ENCODE measurements around the gene CCDC141. TPM values are rescaled to one million over a fixed set of nuclear protein-coding genes. Genes with fewer than 3 reads are reported as not detected.

The CCDC141 gene
- total RNA-seq, 1 experiment from 2014 or later: 11.5 TPM

DNA sequence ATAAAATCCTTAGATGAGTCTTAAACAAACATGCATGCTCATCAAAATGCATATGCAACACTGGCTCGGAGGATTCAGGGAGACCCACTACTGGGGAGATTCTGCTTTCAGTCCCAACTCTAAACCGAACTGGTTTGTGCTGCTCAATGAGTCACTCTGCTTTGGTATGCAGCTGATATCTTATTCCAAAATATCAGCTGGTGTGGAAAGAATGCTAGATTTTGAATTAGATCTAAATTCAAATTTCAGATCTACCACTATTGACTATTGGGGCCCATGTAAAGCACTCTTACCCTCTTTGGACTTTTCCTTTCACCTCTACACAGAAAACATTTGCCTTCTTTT, 203.5 kb downstream of the CCDC141 start:
- Histone ChIP-seq H3K4me1 (no peaks in the 10 kb centered on the region), H3K4me3 (ENCODE audit: low read depth, low read length) (no peak overlapping the region), H3K27me3 (replicated peaks; ENCODE audit: control insufficient read depth, insufficient read depth, low read length) (no peaks in the 10 kb centered on the region), H3K36me3 (ENCODE audit: control insufficient read depth, insufficient read depth, low read length) (0 out of 2 replicates have a peak, but pooled peaks cover 2% of the 10 kb centered on the region), H3K9me3 (no peaks in the 10 kb centered on the region)
- intact Hi-C loops (cut with micrococcal nuclease; ENCODE audit: unreplicated experiment): no loop called here
- Mint-ChIP-seq H3K4me3 (ENCODE audit: unreplicated experiment) (no peak overlapping the region), H3K4me1 (ENCODE audit: low read depth, unreplicated experiment) (no peaks in the 10 kb centered on the region), H3K27ac (ENCODE audit: unreplicated experiment) (no peak overlapping the region), H3K27me3 (ENCODE audit: insufficient read depth, unreplicated experiment) (no peaks in the 10 kb centered on the region), H3K36me3 (ENCODE audit: insufficient read depth, unreplicated experiment) (peaks cover 10% of the 10 kb centered on the region), H3K9me3 (ENCODE audit: unreplicated experiment) (peaks cover 13% of the 10 kb centered on the region)
- DNase-seq: no peak
- TF ChIP-seq, protein P1, sequence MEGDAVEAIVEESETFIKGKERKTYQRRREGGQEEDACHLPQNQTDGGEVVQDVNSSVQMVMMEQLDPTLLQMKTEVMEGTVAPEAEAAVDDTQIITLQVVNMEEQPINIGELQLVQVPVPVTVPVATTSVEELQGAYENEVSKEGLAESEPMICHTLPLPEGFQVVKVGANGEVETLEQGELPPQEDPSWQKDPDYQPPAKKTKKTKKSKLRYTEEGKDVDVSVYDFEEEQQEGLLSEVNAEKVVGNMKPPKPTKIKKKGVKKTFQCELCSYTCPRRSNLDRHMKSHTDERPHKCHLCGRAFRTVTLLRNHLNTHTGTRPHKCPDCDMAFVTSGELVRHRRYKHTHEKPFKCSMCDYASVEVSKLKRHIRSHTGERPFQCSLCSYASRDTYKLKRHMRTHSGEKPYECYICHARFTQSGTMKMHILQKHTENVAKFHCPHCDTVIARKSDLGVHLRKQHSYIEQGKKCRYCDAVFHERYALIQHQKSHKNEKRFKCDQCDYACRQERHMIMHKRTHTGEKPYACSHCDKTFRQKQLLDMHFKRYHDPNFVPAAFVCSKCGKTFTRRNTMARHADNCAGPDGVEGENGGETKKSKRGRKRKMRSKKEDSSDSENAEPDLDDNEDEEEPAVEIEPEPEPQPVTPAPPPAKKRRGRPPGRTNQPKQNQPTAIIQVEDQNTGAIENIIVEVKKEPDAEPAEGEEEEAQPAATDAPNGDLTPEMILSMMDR (IDR thresholded peaks at IDR 0.05; ENCODE audit: insufficient read depth in 1 of 2, low read depth in 1 of 2, low read length in 1 of 2, severe bottlenecking in 1 of 2, unreplicated experiment in 1 of 2): no peak
- ChIA-PET CTCF (no interaction called here), POLR2A (no interaction called here)
- BruUV-seq (replicated peaks): no TSS peak

DNA sequence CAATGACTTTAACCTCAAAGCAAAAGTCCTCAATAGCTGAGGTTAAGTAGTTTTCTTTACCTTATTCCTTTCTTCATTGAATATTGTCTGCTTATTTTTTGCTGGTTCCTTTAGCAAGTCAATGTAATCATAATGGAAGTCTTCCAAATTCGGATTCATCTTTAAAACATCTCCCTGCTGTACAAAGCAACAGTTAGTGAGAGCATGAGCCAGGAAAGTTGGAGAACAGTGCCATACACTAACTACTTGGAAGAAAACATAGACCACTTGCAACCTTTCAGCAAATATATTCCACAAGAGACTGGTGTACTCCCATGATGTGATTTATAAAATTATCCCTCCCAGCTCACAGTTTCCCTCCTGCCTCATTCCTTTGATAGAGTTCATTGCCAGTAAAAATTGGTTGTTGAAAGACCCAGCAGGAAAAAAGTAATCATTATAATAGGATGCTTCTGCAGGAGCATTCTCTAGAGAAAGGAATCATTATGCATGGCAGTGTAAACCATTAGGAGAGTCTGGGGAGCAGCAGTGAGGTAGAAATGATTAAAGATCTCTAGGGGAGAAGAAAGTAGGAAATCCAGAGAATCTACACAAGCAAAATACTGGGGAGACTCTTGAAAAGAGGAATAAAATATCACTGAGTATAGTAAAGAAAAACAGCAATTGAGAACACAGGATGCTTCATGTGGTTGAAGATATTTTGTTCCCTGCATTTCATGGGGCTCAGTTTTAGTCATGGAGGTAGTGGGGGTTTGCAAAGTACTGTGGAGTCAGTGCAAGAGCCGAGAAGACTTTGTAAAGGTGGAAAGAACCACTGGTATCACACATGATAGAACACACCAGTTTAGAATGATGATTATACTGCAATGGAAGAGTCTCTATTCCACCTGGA, 204.1 kb downstream of the CCDC141 start:
- Mint-ChIP-seq H3K27me3 (ENCODE audit: insufficient read depth, unreplicated experiment) (no peaks in the 10 kb centered on the region), H3K9me3 (ENCODE audit: unreplicated experiment) (peaks cover 13% of the 10 kb centered on the region), H3K4me3 (ENCODE audit: unreplicated experiment) (no peak overlapping the region), H3K4me1 (ENCODE audit: low read depth, unreplicated experiment) (no peaks in the 10 kb centered on the region), H3K36me3 (ENCODE audit: insufficient read depth, unreplicated experiment) (peaks cover 10% of the 10 kb centered on the region), H3K27ac (ENCODE audit: unreplicated experiment) (no peak overlapping the region)
- BruUV-seq (replicated peaks): no TSS peak
- TF ChIP-seq, protein P1 (IDR thresholded peaks at IDR 0.05; ENCODE audit: insufficient read depth in 1 of 2, low read depth in 1 of 2, low read length in 1 of 2, severe bottlenecking in 1 of 2, unreplicated experiment in 1 of 2): no peak
- Histone ChIP-seq H3K36me3 (ENCODE audit: control insufficient read depth, insufficient read depth, low read length) (0 out of 2 replicates have a peak, but pooled peaks cover 2% of the 10 kb centered on the region), H3K4me3 (ENCODE audit: low read depth, low read length) (no peak overlapping the region), H3K27me3 (replicated peaks; ENCODE audit: control insufficient read depth, insufficient read depth, low read length) (no peaks in the 10 kb centered on the region), H3K4me1 (no peaks in the 10 kb centered on the region), H3K9me3 (no peaks in the 10 kb centered on the region)
- POLR2A ChIA-PET: no interaction called here
- intact Hi-C loops (cut with micrococcal nuclease; ENCODE audit: unreplicated experiment): no loop called here
- no peak for DNase-seq
- CTCF ChIA-PET: no interaction called here

DNA sequence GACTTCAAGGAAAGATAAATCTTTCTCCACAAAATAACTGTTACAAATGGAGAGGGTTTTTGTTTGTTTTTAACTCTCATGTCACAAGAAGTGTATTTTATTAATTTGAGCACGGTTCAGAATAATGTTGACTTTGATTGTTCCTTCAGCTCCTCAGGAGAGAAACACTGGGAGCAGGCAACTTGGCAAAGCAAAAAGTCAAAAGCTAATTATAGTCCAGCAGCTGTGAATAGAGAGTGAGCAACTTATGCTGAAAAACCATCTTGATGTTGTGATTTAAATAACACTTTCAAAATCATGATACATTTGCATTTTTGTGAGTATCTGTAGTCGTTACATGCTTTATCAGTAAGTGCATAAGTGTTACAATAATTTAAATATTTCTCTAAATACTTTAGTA, 205.2 kb downstream of the CCDC141 start:
- H3K27ac Mint-ChIP-seq (ENCODE audit: unreplicated experiment): no peak overlapping the region
- H3K4me3 Mint-ChIP-seq (ENCODE audit: unreplicated experiment): no peak overlapping the region
- POLR2A ChIA-PET: no interaction called here

More for the DNA sequence above, 205.2 kb downstream of the CCDC141 start:
- no peaks in the 10 kb centered on the region for H3K4me1 Mint-ChIP-seq (ENCODE audit: low read depth, unreplicated experiment)
- no peak overlapping the region for H3K4me3 ChIP-seq (ENCODE audit: low read depth, low read length)
- CTCF ChIA-PET: no interaction called here
- H3K4me1 ChIP-seq: no peaks in the 10 kb centered on the region
- TF ChIP-seq, protein P1 (IDR thresholded peaks at IDR 0.05; ENCODE audit: insufficient read depth in 1 of 2, low read depth in 1 of 2, low read length in 1 of 2, severe bottlenecking in 1 of 2, unreplicated experiment in 1 of 2): no peak
- no peaks in the 10 kb centered on the region for H3K27me3 Mint-ChIP-seq (ENCODE audit: insufficient read depth, unreplicated experiment)
- H3K27me3 ChIP-seq (replicated peaks; ENCODE audit: control insufficient read depth, insufficient read depth, low read length): no peaks in the 10 kb centered on the region
- H3K9me3 ChIP-seq: no peaks in the 10 kb centered on the region
- H3K36me3 Mint-ChIP-seq (ENCODE audit: insufficient read depth, unreplicated experiment): peaks cover 10% of the 10 kb centered on the region
- H3K36me3 ChIP-seq (ENCODE audit: control insufficient read depth, insufficient read depth, low read length): 0 out of 2 replicates have a peak, but pooled peaks cover 2% of the 10 kb centered on the region
- no peak for DNase-seq
- intact Hi-C loops (cut with micrococcal nuclease; ENCODE audit: unreplicated experiment): no loop called here
- BruUV-seq (replicated peaks): no TSS peak
- peaks cover 13% of the 10 kb centered on the region for H3K9me3 Mint-ChIP-seq (ENCODE audit: unreplicated experiment)

Measured in Caco-2 (cell line).